Dedifferentiated amniotic fluid mesenchymal stem cell (primary cell): ENCODE results near the gene SOX6.

Source experiments
- DNase-seq: peaks from one replicate; pipeline ENCODE4 v3.0.0-alpha.2; 2016; ENCODE audit errors: extremely low spot score

SOX6 gene

DNA sequence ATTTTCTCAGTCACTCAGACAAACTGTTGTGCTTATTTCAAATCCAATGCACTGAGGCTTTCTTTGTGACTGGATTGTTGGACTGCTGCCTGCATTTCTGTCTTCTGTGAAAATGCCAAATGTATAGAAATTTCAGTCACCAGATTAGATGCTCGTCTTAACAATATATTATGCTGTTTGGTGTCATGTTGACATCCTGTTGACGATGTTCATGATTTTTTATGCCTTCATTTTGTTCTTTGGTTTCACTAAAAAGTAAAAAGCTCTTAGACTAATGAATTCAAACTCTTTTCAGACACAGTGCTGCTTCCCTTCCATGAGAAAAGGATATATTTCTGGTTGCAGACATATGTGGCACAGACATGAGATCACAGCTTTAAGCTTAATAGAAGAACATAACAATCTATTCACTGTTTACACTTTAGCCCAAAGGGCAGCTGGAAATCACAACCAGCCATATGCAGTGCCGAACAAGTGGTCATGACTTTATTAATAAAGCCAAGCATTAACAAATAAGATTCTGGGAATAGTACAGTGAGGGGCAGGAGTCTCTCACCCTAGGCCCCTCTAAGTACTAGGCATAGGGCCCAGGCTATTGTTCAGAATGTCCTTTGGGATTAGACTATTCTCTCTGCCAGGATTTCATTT is 9.4 kb upstream of the SOX6 start:
- no peak for DNase-seq

DNA sequence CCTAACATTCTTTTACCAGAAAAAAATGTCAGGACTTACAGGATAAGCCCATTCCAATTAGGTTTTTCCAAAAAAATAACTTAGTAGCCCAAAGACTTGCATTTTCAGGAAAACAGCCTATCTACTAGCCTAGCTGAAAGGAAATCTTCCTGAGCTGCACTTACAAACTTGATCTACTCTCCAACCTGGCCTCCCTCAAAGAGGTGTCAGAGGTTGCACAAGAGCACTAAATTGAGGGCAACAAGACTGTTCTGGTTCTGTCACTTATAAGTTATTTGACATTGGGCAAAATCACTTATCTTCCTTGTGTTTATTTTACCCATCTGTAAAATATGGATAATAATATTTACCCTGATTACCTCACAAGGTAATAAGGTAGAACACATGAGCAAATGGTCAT is 7.9 kb upstream of the SOX6 start:
- no peak for DNase-seq

DNA sequence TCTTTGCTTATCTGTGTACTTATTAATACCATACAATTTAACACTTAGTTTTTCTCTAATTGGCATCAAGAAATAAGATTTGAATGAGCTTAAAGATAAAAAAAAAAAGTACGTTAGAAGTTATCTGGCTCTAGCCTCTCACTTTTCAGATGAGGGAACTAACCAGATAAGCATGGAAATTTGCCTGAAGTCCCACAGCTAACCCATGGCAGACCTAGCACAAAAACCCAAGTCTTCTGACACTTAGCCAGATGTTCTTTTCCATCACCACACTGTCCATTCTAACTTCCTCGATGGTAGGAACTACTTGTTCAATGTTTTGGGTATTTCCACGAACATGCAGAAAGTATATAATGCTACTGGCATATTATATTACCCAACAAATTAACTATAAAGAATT is 7.4 kb upstream of the SOX6 start:
- no peak for DNase-seq

DNA sequence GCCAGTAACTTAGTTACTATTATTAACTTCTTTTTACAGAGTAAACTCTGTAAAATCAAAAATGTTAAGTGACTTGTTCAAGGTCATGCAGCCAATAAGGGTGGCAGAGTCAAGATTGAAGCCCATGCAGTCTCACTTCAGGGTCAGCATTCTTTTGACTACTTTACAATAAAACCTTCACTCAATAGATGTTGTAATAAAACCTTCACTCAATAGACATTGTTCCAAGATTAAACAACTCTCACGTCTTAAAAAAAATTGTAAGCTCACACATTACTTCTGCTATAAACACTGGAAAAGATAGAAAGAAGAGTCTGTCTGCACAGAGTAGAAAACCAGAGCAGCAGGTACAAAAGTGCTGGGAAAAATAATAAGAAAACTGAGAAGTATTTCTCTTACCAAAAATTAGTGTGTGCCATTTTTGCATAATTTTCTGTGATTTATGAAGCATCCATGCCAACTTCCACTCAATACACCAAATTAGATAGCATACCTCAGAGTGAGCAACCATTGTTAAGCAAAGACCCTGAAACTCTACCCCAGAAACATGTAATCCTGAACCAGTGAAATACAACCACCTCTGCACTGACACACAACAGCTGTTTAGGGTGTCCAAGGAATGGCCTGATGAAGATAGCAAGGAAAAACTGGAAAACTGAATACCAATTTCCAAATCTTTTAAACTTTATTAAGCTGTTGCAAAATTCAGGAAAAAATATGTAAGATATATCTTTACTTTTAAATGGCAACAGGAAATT is 4.9 kb upstream of the SOX6 start:
- no peak for DNase-seq

DNA sequence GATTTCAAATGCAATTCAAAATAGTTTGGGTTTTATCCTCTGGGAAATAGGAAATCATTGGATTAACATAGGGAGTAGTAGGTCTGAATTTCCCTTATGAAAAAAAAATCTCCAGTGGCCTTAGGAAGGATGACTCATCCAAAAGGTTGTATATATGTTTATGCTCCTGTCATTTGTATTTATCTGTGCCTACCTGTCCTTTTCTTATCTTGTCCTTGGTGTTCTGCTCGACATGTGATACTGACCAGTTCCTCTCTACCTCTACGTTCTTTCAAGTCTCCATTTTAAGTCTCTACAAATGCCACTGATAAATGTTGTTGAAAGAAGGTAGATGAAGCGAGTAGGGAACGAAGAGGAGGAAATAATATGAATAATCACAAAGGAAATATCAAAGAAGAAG is 3.0 kb upstream of the SOX6 start:
- no peak for DNase-seq

DNA sequence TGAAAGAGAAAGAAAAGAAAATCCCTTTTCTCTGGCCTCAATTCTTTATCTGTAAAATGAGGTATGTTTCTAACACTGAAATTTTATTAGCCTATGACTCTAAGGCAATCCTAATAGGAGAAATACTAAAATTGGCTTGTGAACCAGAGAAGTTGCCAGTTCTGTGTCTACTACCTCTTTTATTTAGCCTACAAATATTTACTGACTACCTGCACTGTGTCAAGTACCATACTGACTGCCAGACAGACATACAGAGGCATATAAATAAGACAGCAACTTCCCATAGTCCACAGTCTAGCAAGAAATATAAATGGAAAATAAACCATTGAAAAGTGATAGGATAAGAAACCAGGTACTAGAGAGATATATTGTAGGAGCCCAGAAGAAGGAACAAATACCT is 2.4 kb upstream of the SOX6 start:
- DNase-seq: no peak

DNA sequence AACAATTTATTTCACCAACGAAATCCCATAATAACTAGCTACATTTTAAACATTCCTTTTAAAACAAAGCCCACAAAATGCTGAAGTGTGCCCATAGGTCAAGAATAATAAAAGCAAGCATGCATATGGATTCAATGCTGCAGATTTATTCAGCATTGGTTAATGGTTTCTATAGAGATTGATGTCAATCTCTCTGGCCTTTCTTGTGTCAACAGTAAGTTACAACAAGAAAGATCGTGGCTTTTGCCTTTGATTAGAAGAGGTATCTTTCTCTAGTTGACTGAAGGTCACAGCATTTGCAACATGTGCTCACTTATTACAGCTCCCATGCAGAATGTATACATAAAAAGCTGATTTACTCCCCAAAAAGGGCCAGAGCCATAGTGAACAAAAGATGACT is 1.4 kb upstream of the SOX6 start:
- no peak for DNase-seq

DNA sequence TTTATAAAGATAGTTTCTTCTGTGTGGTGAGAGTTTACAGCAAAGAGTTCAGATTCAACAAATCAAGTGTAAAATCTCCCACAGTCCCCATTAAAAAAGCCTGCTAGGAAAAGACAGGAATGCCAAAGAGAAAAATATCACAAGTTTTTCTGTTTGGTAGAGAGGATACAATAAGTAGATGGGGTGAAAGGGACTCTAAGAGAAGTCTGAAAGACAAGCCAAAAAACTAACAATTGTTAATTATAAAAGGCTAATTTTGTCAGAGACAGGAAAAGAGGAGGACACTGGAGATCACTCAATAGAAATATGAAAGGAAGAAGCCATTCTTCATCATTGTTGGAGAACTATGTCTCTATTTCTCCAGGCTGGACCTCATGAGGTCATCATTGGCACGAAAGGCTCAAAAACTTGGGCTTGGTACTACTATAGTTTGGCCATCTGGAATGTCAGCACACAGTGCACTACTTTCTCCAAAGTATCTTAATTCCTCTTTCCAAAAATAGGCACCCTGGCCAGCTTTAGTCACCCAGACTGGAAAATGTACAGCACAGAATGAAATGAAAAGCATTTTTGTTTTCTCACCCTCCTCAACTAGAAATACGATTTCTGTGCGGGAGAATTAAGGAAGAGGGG is 531 bp upstream of the SOX6 start:
- peak; percentile 62 for DNase-seq

DNA sequence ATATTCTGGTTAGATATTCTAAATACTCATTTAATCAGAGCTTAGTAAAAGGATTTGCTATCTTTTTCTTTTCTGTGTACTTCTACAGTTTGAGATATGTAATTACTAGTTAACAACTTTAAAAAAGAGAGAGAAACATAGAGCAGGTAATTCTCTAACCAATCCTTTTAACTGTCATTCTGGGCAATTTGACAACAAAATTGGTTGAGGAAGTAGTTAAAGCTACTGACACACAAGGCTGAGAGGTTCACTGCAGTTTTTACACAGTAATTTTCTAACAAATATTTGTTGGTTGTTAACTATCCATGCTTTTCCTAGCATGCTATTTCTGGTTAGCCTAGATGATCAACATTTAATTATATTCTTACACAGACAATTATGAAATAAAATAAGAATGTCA is 3.6 kb downstream of the SOX6 start:
- DNase-seq: no peak

DNA sequence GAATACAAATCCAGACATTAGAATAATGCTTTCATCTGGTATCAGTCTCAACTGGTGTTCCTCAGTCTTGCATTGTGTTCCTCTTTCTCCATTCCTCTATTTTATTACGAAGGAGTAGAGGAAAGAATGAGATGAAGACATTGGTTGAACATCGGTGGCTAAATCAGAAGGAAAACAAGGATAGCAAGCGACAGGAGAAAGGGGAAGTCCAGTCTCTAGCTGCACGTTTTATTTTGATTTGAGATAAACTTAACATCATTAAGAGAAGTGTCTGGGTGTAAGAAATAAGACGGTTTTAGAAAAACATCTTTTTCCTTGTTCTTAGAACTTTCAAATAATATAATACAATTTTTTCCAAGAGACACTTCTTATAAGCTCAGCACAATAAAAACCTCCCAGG is 6.2 kb downstream of the SOX6 start:
- no peak for DNase-seq

DNA sequence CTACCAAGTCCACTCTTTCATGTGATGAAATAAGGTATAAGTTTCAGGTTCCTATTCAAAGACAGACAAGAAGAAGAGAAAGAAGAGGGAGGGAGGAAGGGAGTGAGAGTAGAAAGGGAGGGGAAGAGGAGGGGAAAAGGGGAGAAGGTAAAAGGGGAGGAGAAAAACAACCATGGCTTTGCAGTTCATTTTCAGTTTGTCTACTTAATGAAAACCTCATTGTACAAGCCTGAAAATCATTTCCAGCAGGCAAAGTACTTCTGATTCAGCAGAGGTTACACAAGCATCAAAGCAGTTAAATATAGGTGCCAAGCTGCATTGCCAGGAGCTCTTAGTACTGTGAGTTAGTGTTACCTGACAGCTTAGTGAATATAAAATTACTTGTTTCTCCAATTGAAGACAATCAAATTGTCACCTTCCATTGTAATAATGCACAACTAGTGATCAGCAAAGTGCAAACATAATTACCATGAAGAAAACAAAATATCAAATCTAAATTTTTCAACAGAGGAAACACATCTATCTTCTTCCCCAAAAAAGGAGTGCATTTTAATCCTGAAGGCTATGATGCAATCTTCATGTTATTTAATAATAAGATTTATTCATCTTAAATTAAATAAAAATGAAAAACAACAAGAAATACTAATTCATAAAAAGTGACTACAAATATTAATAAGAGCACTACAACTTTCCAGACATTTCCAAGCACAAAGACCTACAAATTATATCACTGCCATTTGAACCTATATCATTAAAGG is 8.2 kb downstream of the SOX6 start:
- DNase-seq: no peak

DNA sequence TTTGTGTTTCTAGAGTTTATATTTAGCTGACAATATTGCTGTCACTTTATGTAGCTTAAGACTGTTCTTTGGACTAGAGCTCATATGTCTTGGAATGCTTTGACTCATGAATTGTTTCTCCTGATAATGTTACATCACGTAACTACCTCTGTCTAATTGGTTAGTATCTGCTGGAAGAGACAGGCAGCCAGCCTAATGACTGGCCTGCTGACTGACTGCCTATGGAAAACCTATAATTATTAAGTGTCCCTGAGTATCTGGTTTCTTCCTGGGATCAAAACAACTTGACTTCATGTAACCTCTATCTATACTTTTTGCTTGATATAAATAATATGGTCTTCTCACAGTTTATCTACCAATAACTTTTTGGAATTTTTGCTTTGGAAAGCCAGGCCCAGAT is 9.4 kb downstream of the SOX6 start:
- DNase-seq: peak; percentile 30

DNA sequence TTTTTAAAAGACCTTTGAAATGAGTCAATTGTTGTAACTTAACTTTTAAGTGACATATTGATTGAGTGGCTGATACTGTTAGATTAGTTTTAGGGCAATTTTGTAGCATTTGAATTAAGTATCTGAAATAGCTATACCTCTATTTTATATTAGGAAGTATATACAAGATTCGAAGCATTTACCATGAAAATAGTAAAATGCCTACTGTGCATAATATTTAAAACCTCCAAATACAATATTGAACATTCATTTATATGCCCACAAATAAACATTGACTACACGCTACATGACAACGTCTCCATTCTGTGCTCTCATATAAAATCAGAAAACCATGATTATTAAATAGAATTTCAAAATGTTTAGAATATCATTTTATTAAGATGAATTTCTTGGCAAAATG is 14.5 kb downstream of the SOX6 start:
- DNase-seq: no peak

DNA sequence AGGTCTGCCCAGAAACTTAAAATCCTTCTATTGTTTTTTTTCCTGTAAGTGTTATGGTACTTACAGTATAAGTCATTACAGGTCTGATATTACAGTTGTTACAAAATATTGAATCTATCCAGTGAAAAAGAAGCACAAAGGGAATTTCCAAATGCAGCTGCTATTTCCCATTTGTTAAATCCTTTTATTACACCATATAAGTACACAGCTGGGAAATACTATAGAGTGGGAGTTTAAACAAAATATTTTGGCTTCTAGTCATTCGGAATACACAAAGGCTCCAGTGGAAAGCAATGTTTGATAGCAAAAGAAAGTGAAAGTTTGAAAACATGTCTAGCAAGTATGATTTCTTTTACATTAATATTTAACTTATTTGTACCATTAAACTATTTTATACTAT is 18.0 kb downstream of the SOX6 start:
- no peak for DNase-seq

DNA sequence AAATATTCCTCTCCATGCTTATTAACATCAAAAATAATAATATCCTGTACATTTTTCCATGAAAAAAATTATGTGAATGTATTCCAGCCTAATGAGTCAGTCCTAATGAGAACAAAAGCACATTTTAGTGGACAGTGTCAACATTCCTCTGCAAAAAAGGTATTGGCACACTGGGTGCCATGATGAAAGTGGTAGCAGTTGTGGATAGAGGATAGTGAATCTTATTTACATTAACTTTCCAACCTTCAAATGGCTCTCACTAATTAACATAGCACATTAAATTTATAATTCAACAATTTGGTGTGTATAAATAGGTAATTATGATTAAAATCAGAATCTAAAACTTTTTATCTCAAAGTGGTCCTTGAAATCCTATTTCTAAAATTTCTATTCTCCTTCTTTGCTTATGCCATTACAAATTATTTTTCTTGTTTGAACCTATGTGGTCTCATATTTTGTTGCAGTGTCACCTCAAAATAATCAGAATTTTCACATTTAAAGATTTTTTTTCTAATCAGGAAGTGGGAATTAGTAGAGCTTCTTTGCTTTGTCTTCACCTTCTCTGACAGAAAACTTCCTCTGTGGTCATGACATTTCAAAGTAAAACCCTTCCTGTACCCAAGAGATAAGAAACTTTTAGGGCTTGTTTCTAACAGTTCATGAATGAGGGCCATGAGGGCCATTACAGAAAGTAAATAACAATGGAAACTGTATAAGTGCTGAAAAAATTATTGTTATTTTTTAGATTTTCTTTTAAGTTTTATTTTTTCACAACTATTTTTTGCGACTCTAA is 18.7 kb downstream of the SOX6 start:
- DNase-seq: no peak

DNA sequence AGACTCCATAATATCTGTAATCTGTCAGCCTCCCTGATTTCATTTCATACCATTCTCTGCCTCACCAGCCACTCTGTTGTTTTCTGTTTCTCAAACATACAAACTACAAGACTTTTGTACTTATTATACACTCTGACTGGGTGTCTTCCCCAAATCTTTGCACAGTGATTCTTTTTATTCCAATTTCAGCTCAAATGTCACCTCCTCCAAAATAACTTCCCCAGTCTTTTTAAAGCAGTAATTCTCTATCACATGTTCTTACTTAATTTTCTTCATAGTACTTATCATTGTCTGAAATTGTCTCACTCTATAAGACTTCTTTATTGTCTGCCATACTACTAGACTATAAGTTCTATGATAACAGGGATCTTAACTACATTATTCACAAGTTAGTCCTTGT is 19.6 kb downstream of the SOX6 start:
- no peak for DNase-seq

DNA sequence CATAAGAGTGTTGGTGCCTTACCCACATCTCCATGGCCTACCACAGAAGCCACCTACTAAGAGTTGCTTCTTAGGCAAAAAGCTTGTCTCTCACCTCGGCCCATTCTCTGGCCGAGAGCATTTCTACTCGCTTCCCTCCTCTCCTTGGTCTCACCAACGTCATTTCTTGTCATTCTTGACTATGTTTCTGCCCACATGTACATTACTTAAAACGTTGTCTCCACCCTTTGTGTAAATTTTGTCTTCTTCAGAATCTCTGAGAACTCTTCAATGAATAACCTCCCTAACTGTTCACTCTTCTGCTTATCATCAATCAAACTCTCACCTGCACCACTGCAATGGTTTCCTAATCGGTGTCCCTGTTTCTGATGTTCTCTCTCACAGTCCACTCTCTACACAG is 20.1 kb downstream of the SOX6 start:
- no peak for DNase-seq

DNA sequence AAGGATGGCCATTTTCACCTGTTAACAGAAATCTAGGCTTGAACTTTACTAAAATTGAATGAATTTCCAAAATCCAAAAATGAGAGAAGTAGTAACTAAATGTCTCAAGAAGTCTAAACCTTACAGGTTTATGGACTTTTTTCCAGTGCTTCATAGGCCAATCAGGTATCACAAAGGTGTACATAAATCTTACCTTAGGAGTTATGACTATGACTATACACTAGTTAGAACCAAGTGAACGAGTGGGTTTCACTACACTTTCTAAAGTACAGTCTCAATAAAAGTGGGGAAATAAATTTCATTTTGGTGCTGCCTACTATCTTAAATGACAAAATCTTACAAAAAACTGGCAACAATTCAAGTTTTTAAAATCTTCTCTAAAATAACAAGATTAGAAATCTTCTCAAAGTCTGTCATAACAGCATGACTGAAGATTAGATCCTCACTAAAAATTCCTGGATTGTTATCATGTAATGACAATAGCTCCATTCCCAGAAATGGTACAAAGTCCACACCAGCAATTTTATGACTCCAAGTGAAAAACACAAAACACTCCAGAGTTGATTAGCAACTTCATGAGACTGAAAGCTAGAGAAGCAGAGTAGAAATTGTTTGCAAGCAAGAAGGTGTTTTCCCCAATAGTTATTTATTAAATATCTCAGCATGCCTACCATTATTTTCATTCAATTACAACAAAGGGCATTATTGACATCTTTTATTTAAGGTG is 20.9 kb downstream of the SOX6 start:
- no peak for DNase-seq

DNA sequence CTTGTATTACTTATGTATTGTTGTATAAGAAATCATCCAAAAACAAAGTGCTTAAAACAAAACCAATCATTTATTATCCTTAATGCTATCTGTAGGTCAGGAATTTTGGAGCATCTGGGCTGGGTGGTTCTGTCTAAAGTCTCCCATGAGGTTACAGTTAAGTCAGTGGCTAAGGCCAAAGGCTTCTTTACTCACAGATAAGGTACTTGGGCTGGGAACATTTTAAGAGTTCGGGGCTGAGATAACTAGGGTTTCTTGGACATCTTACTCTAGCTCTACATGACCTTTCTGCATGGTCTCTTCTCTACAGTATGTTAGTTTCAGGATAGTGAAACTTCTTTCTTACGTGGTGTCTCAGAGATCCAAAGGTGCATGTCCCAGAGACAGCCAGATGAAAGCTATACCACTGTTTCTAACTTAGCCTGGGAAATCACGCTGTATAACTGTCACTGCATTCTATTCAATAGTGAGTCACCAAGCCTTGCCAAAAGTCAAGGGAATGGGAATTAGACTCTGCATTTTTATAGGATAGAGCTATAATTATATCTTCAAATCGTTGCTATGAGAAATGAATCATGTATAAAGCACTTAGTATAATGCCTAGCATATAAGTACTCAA is 29.6 kb downstream of the SOX6 start:
- DNase-seq: peak; percentile 55

DNA sequence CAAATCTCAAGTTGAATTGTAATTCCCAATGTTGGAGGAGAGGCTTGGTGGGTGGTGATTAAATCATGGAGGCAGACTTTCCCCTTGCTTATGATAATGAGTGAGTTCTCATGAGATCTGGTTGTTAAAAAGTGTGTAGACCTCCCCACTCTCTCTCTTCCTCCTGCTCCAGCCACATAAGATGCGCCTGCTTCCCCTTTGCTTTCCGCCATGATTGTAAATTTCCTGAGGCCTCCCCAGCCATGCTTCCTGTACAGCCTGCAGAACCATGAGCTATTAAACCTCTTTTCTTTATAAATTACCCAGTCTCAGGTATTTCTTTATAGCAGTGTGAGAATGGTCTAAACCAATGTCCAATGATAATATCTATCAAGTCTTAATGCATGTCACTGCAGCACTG is 34.2 kb downstream of the SOX6 start:
- no peak for DNase-seq

DNA sequence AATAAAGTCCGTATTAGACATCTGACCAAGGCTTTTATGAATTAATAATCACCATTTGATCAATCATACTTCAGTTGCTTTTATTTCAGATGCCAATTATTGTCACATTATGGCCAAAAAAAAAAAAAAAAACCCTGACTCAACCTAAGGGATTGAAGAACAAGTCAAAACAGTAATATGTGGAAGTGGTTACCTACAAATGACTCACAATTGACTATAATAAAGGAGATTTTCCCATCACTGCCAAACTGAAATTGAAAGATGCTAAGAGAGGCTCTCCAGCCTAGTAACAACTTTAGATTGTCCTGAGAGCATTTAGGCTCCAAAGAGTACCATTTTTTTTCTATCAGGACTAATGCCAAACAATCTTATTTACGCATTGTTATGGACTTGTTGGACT is 35.2 kb downstream of the SOX6 start:
- no peak for DNase-seq
